GM18870 (cell line): ENCODE results near the gene GALNT17.
"Not testable (repeated sequence)": the region's sequence is repeated elsewhere in the genome, so short reads cannot be mapped to it uniquely, and the experiment has no call there.

Experiments used
- ATAC-seq: cut with Tn5 transposase; IDR thresholded peaks from one replicate; pipeline ENCODE4 v1.9.1; 2021; ENCODE audit warnings: moderate library complexity; ENCODE audit not compliant: unreplicated experiment

GALNT17 gene

DNA sequence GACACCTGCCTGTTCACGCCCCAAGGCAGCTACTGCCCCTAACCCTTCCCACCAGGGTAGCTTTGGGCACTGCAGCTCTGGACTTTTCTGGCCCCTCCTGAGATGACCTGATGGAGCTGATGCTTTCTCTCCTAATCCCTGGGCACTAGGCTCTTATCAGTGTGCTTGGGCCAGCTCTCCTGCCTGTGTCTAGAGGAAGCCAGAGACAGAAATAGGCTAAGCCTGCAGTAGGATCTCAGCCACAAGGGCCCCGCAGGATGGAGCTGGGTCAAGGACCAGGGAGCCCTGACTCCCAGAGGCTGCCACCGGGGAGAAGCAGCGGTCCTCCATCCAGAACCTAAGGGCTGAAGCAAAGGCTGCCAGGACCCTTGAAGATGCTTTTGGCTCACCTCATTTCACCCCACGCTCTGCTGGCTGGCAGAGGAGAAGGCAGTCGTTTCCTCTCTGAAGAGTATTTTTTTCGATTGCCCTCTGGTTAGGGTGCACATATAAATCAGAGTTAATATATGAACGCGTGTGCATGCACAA, 580.8 kb downstream of the GALNT17 start:
- ATAC-seq: no peak

DNA sequence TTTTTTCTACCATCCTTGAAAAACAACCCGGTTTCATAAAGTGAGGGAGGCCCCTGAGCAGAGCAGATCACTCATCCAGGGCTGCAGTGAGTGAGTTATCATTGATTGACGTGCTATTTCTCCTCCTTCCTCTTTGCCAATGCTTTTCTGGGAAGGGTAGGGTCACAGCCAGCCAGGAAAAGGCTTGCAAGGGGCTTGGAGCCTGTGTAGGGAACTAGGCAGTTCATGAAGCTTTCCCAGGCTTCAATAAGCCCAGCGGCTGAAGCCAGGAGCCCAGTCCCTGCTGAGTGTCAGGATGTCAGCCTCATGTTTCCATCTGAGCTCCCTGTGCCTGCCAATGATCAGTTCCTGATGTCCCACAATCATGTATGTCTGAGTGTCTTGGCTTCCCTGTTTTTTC, 584.7 kb downstream of the GALNT17 start:
- ATAC-seq: no peak

GRCh38 chr7:71718563-71718962, 586.6 kb downstream of the GALNT17 start:
- ATAC-seq: no peak

GRCh38 chr7:71721742-71722141, 589.8 kb downstream of the GALNT17 start:
- ATAC-seq: no peak

- no peak for ATAC-seq
These were observed 591.9 kb downstream of the GALNT17 start for GRCh38 chr7:71723859-71724258.

DNA sequence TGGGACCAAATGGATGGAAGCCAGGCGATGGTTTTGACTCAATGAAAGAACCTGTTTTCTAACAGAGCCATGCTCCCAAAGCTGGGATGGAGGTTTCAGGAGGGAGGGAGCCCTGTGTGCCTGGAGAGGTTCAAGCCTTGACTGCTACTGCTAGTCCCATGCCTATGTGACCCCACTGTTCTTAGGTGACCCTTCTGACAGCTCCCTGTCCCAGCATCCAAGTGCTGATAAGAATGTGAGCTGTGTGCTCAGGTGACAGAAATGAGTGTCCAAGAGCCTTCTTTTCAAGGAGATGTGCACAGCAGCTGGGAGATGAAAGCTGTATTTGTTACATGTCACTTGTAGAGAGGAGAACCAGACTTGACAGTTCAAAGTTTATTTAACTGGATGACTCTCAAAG, 595.4 kb downstream of the GALNT17 start:
- ATAC-seq: no peak

- ATAC-seq: no peak
These were observed 599.8 kb downstream of the GALNT17 start for GRCh38 chr7:71731740-71732139.

- ATAC-seq: no peak
These were observed 601.3 kb downstream of the GALNT17 start for GRCh38 chr7:71733107-71733870.

- ATAC-seq: no peak
These were observed 604.1 kb downstream of the GALNT17 start for GRCh38 chr7:71735961-71736556.

- ATAC-seq: not testable (repeated sequence)
These were observed 606.1 kb downstream of the GALNT17 start for GRCh38 chr7:71737931-71738540.

GRCh38 chr7:71739520-71740173, 607.7 kb downstream of the GALNT17 start:
- ATAC-seq: no peak

DNA sequence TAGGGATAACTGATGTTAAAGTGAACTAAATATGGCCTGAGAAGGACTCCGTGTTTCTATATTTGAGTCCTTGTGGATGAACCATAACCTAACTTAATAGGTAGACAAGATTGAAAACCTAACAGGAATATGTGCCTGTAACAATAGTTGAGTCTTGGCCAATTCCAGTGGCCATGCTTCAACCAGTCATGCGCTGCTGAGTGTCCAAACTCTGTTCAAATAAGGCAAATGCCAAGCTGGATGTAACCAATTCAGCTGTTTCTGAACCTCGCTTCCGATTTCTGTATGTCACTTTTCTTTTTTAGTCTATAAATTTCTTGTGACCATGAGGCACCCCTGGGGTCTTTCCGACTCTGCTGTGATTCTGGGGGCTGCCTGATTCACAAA, 608.2 kb downstream of the GALNT17 start:
- ATAC-seq: no peak

- ATAC-seq: no peak
These were observed 614.1 kb downstream of the GALNT17 start for GRCh38 chr7:71746006-71746405.

DNA sequence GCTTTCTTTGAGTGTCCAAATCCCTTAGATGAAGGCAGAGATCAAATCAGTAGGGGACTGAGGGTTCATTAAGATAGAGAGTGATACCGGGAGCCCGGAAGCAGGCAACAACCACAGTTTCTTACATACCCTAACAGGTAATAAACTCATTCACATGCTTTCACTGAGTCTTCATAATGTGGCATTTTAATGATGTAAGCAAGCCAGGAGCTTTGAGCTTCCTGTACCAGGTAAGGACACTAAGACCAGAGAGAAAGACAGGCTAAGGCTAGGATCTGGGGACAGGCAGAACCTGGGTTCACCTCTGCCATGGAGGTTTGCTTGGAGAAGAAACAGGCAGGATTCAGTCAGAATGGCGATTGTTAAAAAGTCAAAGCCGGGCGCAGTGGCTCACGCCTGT, 618.3 kb downstream of the GALNT17 start:
- ATAC-seq: no peak

- no peak for ATAC-seq
These were observed 620.4 kb downstream of the GALNT17 start for GRCh38 chr7:71752171-71752935.

DNA sequence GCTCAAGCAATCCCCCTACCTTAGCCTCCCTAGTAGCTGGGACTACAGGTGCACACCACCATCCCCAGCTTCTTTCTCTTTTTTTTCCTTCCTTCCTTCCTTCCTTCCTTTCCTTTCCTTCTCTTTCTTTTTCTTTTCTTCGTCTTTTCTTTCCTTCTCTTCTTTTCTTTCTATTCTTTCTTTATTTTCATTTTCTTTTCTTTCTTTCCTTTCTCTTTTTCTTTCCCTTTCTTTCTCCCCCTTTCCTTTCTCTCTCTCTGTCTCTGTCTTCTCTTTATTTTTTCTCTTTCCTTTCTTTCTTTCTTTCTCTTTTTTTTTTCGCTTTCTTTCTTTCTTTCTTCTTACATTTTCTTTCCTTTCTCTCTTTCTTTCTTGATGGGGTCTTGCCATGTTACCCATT, 621.3 kb downstream of the GALNT17 start:
- ATAC-seq: no peak

DNA sequence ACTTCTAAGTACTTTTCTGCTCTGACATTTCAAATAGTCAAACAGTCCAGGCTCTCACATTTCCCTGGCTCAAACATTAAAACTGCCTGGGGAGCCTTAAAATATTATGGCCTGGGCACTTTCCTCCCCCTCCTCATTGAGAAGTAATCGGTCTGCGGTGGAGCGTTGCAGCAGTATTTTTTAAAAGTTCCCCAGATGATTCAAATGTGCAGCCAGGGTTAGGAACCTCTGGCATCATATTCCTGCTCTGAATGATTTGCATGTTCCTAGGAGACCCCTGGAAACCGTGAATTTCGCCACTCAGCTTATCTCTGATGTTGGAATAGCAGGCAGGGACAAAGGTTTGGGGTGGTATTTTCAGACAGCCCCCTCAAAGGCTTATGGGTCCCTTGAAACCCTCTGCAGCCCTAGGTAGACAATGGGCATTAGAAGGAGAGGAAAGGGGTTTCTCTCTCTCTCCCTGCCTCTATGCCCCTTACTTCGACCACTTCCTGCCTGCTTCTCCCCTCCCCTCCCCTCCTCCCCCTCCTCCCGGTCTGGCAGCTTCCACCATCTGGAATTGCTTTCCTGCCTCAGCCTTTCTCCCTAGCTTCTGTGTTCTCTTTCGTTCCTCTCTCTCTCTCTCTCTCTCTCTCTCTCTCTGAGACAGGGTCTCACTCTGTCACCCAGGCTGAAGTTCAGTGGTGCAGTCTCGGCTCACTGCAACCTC, 622.2 kb downstream of the GALNT17 start:
- no peak for ATAC-seq

DNA sequence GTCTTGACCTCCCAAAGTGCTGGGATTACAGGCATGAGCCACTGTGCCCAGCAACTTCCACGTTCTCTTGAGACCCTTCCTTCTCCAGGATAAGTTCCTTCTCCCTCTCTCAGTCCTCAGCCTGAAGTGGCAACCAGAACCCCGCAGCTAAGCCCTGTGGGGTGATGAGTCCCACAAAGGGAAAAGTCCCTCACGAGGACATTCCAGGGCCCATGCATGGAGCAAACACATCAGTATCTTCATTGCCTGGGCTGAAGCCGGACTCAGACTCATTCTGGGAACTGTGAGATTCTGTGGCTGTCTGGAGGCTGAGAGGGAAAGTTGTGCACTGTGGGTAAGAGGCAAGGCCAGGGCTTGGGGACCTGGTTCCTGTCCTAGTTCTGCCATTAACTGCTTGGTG, 622.9 kb downstream of the GALNT17 start:
- ATAC-seq: no peak

DNA sequence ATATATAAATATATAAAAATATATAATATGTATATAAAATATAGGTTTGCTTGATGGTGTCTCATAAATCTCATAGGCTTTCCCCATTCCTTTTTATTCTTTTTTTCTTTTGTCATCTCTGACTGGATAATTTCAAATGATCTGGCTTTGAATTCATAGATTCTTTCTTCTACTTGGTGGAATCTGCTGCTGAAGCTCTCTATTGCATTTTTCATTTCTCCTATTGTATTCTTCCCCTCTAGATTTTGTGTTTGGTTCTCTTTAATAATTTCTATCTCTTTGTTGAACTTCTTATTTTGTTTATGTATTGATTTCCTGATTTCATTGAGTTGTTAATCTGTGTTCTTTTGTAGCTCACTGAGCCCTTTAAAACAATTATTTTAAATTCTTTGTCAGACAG, 629.4 kb downstream of the GALNT17 start:
- ATAC-seq: no peak
